Endothelial cell of umbilical vein (primary cell): ENCODE results near the gene NDUFV1. TPM values are rescaled to one million over a fixed set of nuclear protein-coding genes. Genes with fewer than 3 reads are reported as not detected.

Source experiments
- BruUV-seq: library from RNA; stranded (reverse); fragments of 400-500 nt; replicated peaks from 2 replicates; lab custom pipeline; 2021; lab: Mats Ljungman, UMichigan
- CTCF ChIA-PET: fragments of 300-600, 350-600 bp; sonication (Branson Sonifier 250); formaldehyde crosslinking; loops from one replicate; lab custom pipeline; 2021; ENCODE audit warnings: antibody characterized with exemption, inconsistent platforms; lab: Charles Lee
- POLR2A ChIA-PET: fragments of 300-600, 350-600 bp; sonication (Branson Sonifier 250); formaldehyde crosslinking; loops from one replicate; lab custom pipeline; 2021; ENCODE audit warnings: antibody characterized with exemption, inconsistent platforms; lab: Charles Lee
- DNase-seq: peaks from one replicate; pipeline ENCODE4 v3.0.0-alpha.2; 2011; ENCODE audit warnings: low read depth, low spot score
- FAIRE-seq: peaks from 2 replicates; lab custom pipeline; 2011; peaks lifted over from hg19 to GRCh38; lab: Jason Lieb, UNC
- H2AFZ ChIP-seq: 2 replicates; pipeline ENCODE4 v1.6.0; 2012; ENCODE audit warnings: low read depth, low read length, control low read depth, inconsistent platforms
- H3K27ac ChIP-seq: 2 replicates; pipeline ENCODE4 v1.5.1; 2011; ENCODE audit warnings: low read depth, mild to moderate bottlenecking, control low read depth, low read length, moderate library complexity; ENCODE audit not compliant: insufficient read depth
- H3K27me3 ChIP-seq, 2 experiments: 2 replicates each; pipeline versions ENCODE4 v1.6.0 to v1.6.1; 2011; ENCODE audit warnings: low read length in 2 of 2, mixed read lengths in 1 of 2; ENCODE audit not compliant: control insufficient read depth in 2 of 2, insufficient read depth in 2 of 2
- H3K36me3 ChIP-seq, 2 experiments: 2 replicates in 1 of 2; 3 replicates in 1 of 2; pipeline ENCODE4 v1.5.1; 2011; ENCODE audit warnings: low read length in 2 of 2, mild to moderate bottlenecking in 1 of 2, moderate library complexity in 1 of 2; ENCODE audit not compliant: control insufficient read depth in 2 of 2, insufficient read depth in 2 of 2; ENCODE audit errors: extremely low read depth in 1 of 2
- H3K4me1 ChIP-seq: 3 replicates; pipeline ENCODE4 v1.5.1; 2011; ENCODE audit warnings: mild to moderate bottlenecking, low read length; ENCODE audit not compliant: control insufficient read depth, insufficient read depth; ENCODE audit errors: extremely low read depth
- H3K4me2 ChIP-seq: 2 replicates; pipeline ENCODE4 v1.6.1; 2011; ENCODE audit warnings: low read length, control low read depth, mixed read lengths; ENCODE audit not compliant: insufficient read depth
- H3K4me3 ChIP-seq, 3 experiments: fragments of 200-600 bp in 1 of 3; sonication (generic), shearing (Covaris generic) in 1 of 3; replicated peaks in 1 of 3; 2 replicates each; pipeline ENCODE4 v1.5.1; 2011 to 2016; ENCODE audit warnings: control low read depth in 3 of 3, low read length in 3 of 3, mild to moderate bottlenecking in 2 of 3, inconsistent platforms in 1 of 3, low read depth in 1 of 3, moderate library complexity in 1 of 3; ENCODE audit not compliant: insufficient read depth in 1 of 3
- H3K79me2 ChIP-seq: 2 replicates; pipeline ENCODE4 v1.6.0; 2012; ENCODE audit warnings: low read length, inconsistent platforms; ENCODE audit not compliant: control insufficient read depth, insufficient read depth
- H3K9ac ChIP-seq: replicated peaks from 2 replicates; pipeline ENCODE3; 2011; ENCODE audit warnings: low read length, control low read depth; ENCODE audit not compliant: insufficient read depth; ENCODE audit errors: extremely low read depth
- H3K9me1 ChIP-seq: replicated peaks from 3 replicates; pipeline ENCODE4 v1.6.0; 2011; ENCODE audit warnings: mild to moderate bottlenecking, low read length; ENCODE audit not compliant: control insufficient read depth, insufficient read depth; ENCODE audit errors: extremely low read depth
- H3K9me3 ChIP-seq: replicated peaks from 2 replicates; pipeline ENCODE4 v1.5.1; 2012; ENCODE audit warnings: low read length, inconsistent platforms; ENCODE audit not compliant: control insufficient read depth, insufficient read depth
- H4K20me1 ChIP-seq: replicated peaks from 2 replicates; pipeline ENCODE3; 2011; ENCODE audit warnings: mild to moderate bottlenecking, low read length; ENCODE audit not compliant: control insufficient read depth, insufficient read depth; ENCODE audit errors: extremely low read depth
- EZH2 ChIP-seq: IDR thresholded peaks from 2 replicates; pipeline ENCODE4 v1.6.1; 2012; ENCODE audit warnings: borderline replicate concordance, low read depth, mild to moderate bottlenecking, moderate library complexity, low read length, inconsistent platforms; ENCODE audit not compliant: severe bottlenecking
- FOS ChIP-seq: IDR thresholded peaks from 2 replicates; pipeline ENCODE4 v1.6.1; 2011; ENCODE audit warnings: mild to moderate bottlenecking, low read length, moderate library complexity, borderline replicate concordance; ENCODE audit not compliant: insufficient read depth
- GATA2 ChIP-seq: IDR thresholded peaks from 2 replicates; pipeline ENCODE4 v1.7.0; 2011; ENCODE audit warnings: low read depth, mild to moderate bottlenecking, moderate library complexity, mixed read lengths, low read length; ENCODE audit not compliant: insufficient read length, insufficient read depth
- JUN ChIP-seq: IDR thresholded peaks from 2 replicates; pipeline ENCODE4 v1.6.1; 2011; ENCODE audit warnings: borderline replicate concordance, low read depth; ENCODE audit not compliant: insufficient read length, insufficient read depth
- MYC ChIP-seq: IDR thresholded peaks from one replicate; pipeline ENCODE4 v1.6.1; 2011; ENCODE audit warnings: mild to moderate bottlenecking, low read depth, low read length
- POLR2A ChIP-seq: IDR thresholded peaks from 2 replicates; pipeline ENCODE4 v1.6.1; 2012; ENCODE audit warnings: low read depth, mild to moderate bottlenecking, control low read depth, low read length
- POLR2AphosphoS5 ChIP-seq: IDR thresholded peaks from 2 replicates; pipeline ENCODE4 v1.6.1; 2012; ENCODE audit warnings: low read depth, mild to moderate bottlenecking, control low read depth, low read length, moderate library complexity; ENCODE audit not compliant: insufficient read depth
- dilution Hi-C: fragments of 300-500 bp; cut with MboI; formaldehyde crosslinking; loops from one replicate; pipeline ENCODE4 v1.15.0; 2019; ENCODE audit warnings: low sequenced_read_pairs; ENCODE audit not compliant: extremely low pct_ligation_motif_present
- intact Hi-C: fragments of 100-400 bp; cut with micrococcal nuclease; formaldehyde crosslinking; loops from one replicate; pipeline ENCODE4 v1.10.0; 2022
- polyA plus RNA-seq, 4 experiments: library from polyadenylated mRNA; depleted of rRNA in 3 of 4; stranded (reverse) in 3 of 4; unstranded in 1 of 4; fragments of >200 nt; gene quantifications; 2 replicates each; pipeline versions ENCODE4 v1.2.1 to v1.2.3, GENCODE V29; 2011 to 2012; ENCODE audit warnings: missing spikeins in 1 of 4
- total RNA-seq: library from RNA; stranded (reverse); gene quantifications from 2 replicates; pipeline ENCODE4 v1.2.3, GENCODE V29; 2021
- TF ChIP-seq, protein P1 (sequence below): IDR thresholded peaks from 2 replicates; pipeline ENCODE4 v1.6.1; 2011; ENCODE audit not compliant: insufficient read depth, insufficient read length
- TF ChIP-seq, protein P2 (sequence below), 2 donors: IDR thresholded peaks; 1 replicate in 1 of 2; 2 replicates in 1 of 2; pipeline ENCODE4 v1.5.1; 2011; ENCODE audit warnings: low read length in 2 of 2, mild to moderate bottlenecking in 2 of 2, moderate library complexity in 2 of 2, control low read depth in 1 of 2, inconsistent platforms in 1 of 2, low read depth in 1 of 2; ENCODE audit not compliant: insufficient read depth in 1 of 2; ENCODE audit errors: extremely low read depth in 1 of 2

NDUFV1 gene
- total and polyA plus RNA-seq, 2 donors (not counting 3 experiments of a cell fraction or from before 2014, with no cell fraction given) = 191 to 203 TPM

GRCh38 chr11:67641338-67642172 is 34.8 kb downstream of the NDUFV1 start:
- H3K9me1 ChIP-seq = no peaks in the 10 kb centered on the region
- TF ChIP-seq, protein P1, sequence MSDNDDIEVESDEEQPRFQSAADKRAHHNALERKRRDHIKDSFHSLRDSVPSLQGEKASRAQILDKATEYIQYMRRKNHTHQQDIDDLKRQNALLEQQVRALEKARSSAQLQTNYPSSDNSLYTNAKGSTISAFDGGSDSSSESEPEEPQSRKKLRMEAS = no peak
- no peak for TF ChIP-seq JUN
- TF ChIP-seq GATA2 = no peak
- no peak for TF ChIP-seq POLR2A
- no peak for TF ChIP-seq POLR2AphosphoS5
- no peak for TF ChIP-seq FOS
- TF ChIP-seq, protein P2, sequence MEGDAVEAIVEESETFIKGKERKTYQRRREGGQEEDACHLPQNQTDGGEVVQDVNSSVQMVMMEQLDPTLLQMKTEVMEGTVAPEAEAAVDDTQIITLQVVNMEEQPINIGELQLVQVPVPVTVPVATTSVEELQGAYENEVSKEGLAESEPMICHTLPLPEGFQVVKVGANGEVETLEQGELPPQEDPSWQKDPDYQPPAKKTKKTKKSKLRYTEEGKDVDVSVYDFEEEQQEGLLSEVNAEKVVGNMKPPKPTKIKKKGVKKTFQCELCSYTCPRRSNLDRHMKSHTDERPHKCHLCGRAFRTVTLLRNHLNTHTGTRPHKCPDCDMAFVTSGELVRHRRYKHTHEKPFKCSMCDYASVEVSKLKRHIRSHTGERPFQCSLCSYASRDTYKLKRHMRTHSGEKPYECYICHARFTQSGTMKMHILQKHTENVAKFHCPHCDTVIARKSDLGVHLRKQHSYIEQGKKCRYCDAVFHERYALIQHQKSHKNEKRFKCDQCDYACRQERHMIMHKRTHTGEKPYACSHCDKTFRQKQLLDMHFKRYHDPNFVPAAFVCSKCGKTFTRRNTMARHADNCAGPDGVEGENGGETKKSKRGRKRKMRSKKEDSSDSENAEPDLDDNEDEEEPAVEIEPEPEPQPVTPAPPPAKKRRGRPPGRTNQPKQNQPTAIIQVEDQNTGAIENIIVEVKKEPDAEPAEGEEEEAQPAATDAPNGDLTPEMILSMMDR (IDR thresholded peaks at IDR 0.05; ENCODE audit: extremely low read depth in 1 of 2, insufficient read depth in 1 of 2, low read depth in 1 of 2, low read length in 2 of 2) = no peak
- no peak for TF ChIP-seq EZH2
- TF ChIP-seq MYC = no peak
- ChIA-PET POLR2A (no interaction called here), CTCF (interaction anchor here (2.2 kb wide), 1 partner anchor 12 kb away, joined by 12 read pairs; the partner anchor contains the start of gene NUDT8)
- no peaks in the 10 kb centered on the region for H3K27me3 ChIP-seq
- H3K4me3 ChIP-seq = no peak overlapping the region
- no peaks in the 10 kb centered on the region for H3K4me1 ChIP-seq
- H3K9me3 ChIP-seq = no peaks in the 10 kb centered on the region
- dilution Hi-C loops (no loop called here), intact Hi-C loops (no loop called here)
- no peaks in the 10 kb centered on the region for H4K20me1 ChIP-seq
- no peak for FAIRE-seq
- no peaks in the 10 kb centered on the region for H3K79me2 ChIP-seq
- no peak overlapping the region for H2AFZ ChIP-seq
- H3K36me3 ChIP-seq = no peaks in the 10 kb centered on the region
- DNase-seq = no peak
- H3K4me2 ChIP-seq = no peak overlapping the region
- no TSS peak for BruUV-seq
- H3K9ac ChIP-seq = no peak overlapping the region
- no peak overlapping the region for H3K27ac ChIP-seq
